ENCODE data around the gene ENDOV.

GRCh38 chr17:80419255-80419654 is 4.3 kb downstream of the ENDOV start:
- no peak for TF ChIP-seq EZH2 (IDR thresholded peaks at IDR 0.05; ENCODE audit: low read length, missing control alignments)
- TF ChIP-seq, protein P1, sequence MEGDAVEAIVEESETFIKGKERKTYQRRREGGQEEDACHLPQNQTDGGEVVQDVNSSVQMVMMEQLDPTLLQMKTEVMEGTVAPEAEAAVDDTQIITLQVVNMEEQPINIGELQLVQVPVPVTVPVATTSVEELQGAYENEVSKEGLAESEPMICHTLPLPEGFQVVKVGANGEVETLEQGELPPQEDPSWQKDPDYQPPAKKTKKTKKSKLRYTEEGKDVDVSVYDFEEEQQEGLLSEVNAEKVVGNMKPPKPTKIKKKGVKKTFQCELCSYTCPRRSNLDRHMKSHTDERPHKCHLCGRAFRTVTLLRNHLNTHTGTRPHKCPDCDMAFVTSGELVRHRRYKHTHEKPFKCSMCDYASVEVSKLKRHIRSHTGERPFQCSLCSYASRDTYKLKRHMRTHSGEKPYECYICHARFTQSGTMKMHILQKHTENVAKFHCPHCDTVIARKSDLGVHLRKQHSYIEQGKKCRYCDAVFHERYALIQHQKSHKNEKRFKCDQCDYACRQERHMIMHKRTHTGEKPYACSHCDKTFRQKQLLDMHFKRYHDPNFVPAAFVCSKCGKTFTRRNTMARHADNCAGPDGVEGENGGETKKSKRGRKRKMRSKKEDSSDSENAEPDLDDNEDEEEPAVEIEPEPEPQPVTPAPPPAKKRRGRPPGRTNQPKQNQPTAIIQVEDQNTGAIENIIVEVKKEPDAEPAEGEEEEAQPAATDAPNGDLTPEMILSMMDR (conservative IDR thresholded peaks at IDR 0.05 in 1 of 2, IDR thresholded peaks at IDR 0.05 in 1 of 2; ENCODE audit: low read depth in 1 of 2, low read length in 2 of 2) = no peak

All from fibroblast of lung (primary cell).